Fibroblast of the aortic adventitia (primary cell): ENCODE data around the gene PHACTR2. TPM values are rescaled to one million over a fixed set of nuclear protein-coding genes. Genes with fewer than 3 reads are reported as not detected.

Experiments used
- DNase-seq: peaks from one replicate; pipeline ENCODE4 v3.0.0-alpha.2; 2010; ENCODE audit warnings: low read depth
- H3K4me3 ChIP-seq: 2 replicates; pipeline ENCODE4 v1.5.1; 2011; ENCODE audit warnings: low read depth, mild to moderate bottlenecking, control low read depth, low read length, moderate library complexity
- total RNA-seq: library from RNA; depleted of rRNA; stranded (reverse); fragments of >200 nt; gene quantifications from 2 replicates; pipeline ENCODE4 v1.2.3, GENCODE V29; 2012; ENCODE audit warnings: low replicate concordance
- TF ChIP-seq, protein P1 (sequence below): IDR thresholded peaks from 2 replicates; pipeline ENCODE4 v1.5.1; 2011; ENCODE audit warnings: mild to moderate bottlenecking, low read length, control low read depth, inconsistent platforms; ENCODE audit not compliant: insufficient read depth

Gene PHACTR2
- total RNA-seq, 1 donor: 74.7 TPM

DNA sequence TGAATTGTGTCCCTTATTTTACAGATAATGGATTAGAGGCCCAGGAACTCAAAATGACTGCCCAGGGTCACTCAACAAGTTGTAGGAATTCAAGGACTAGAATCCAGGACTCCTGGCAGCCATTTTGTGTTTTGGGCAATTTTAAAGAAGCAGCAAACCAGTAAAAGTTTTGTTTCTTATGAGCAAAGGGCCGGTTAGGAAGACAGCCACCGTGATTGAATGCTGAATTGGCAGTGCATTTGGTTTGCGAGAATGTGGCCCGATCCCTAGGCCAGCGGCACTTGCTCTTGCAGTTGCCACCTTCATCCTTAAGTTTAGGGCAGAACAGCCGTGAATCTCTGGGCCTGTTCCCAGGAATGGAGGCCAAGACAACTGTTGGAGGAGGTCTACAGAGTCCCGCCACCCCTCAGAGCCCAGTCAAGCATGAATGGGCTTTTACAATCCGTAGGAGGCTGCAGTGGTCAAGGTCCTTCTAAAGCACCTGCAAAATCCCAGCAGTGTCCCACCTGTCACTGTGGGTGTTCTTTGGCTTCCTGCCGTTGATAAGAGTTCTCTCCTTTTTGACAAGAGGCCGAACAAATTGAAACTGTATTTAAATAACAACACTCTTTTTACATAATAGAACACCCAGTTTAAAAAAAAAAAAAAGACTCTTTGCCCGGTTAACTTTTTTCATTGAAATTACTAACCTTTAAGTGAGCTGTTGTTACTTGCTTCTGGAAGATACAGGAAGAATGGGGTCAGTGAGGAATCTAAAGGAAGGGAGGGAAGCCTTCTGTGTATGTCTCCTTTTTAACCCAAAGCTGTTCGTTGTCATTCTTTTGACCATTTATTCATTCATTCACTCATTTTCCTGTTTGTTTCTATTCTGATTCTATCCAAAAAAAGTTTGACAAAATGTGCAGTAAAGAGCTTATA, 68.7 kb downstream of the PHACTR2 start:
- peak; percentile 13 for DNase-seq
- no peak overlapping the region for H3K4me3 ChIP-seq
- TF ChIP-seq, protein P1, sequence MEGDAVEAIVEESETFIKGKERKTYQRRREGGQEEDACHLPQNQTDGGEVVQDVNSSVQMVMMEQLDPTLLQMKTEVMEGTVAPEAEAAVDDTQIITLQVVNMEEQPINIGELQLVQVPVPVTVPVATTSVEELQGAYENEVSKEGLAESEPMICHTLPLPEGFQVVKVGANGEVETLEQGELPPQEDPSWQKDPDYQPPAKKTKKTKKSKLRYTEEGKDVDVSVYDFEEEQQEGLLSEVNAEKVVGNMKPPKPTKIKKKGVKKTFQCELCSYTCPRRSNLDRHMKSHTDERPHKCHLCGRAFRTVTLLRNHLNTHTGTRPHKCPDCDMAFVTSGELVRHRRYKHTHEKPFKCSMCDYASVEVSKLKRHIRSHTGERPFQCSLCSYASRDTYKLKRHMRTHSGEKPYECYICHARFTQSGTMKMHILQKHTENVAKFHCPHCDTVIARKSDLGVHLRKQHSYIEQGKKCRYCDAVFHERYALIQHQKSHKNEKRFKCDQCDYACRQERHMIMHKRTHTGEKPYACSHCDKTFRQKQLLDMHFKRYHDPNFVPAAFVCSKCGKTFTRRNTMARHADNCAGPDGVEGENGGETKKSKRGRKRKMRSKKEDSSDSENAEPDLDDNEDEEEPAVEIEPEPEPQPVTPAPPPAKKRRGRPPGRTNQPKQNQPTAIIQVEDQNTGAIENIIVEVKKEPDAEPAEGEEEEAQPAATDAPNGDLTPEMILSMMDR: no peak

DNA sequence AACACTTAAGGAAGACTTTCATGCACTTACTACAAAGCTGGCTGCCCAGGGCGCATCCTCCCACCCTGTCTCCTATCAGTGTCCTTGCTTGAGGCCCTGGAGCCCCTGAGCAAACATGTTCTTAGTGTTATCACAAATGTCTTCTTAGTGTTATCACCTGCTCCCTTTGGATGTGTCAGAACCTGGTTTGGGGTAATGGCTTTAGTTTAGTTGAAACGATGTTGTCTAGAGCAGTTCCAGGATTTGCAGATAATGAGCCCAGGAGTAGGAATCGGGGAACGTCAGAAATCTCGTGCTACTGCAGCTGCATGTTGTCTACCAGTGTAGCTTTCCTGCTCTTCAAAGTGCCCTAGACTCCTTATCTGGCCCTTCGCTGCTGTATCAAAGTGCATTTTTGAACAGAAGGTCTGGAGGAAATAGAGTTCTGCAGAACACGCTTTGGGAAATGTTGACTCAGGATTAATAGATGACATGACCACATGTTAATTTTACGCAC, 69.6 kb downstream of the PHACTR2 start:
- DNase-seq: no peak
- H3K4me3 ChIP-seq: no peak overlapping the region
- TF ChIP-seq, protein P1: no peak

DNA sequence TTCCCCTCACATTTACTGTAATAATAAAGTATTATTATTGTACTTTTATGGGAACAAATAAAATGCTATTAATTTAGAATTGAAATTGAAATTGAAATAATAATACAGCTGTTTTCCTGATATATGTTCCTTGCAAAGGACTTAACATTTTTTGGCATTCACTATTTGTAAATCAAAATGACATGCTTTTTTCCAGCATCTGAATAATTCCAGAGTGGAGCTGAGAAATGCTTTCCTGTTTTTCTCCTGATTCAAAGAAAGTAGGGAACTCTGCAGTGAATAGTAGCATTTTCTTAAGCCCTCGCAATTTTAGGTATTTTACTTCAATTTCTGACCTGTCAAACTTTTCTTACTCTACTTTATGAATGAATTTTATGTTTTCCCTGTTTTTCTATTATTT, 72.1 kb downstream of the PHACTR2 start:
- no peak overlapping the region for H3K4me3 ChIP-seq
- DNase-seq: no peak
- TF ChIP-seq, protein P1: no peak

DNA sequence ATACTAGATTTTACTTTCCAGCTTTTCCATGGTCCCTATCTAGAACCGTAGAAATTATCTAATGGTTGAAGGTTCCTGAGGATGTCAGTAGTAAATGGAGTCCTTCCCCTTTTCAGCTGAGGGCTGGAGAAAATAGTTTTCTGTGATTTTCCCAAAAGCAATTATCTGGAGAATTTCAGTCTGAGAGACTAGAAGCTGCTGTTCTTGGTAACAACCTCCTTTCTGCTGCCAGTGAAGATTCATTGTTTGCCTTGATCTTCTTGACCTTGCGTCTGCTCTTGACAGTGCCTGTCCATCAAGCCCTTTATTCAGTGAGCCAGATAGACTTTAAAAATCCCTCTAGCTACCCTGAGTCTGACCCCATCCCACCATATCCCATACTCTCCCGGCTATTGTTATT, 73.1 kb downstream of the PHACTR2 start:
- H3K4me3 ChIP-seq: no peak overlapping the region
- no peak for DNase-seq
- TF ChIP-seq, protein P1: no peak

DNA sequence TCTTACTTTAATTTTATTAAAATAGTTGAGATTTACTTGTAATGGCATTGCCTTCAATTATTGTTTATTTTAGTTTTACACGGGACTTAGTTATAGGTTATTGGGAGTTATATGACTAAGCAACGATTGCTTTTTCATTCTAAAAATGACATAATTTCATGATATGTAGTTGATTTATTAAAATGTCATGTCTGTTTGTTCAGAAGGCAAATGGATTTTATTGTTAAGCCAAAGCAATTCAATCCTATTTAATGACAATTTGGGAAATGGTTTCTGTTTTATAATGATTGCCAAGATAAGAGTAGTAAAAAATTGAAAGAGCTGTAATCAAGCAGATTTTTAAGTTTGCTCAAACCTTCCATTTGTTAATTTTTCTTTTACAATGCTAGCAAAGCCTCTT, 74.7 kb downstream of the PHACTR2 start:
- no peak for DNase-seq
- TF ChIP-seq, protein P1: no peak
- H3K4me3 ChIP-seq: no peak overlapping the region

DNA sequence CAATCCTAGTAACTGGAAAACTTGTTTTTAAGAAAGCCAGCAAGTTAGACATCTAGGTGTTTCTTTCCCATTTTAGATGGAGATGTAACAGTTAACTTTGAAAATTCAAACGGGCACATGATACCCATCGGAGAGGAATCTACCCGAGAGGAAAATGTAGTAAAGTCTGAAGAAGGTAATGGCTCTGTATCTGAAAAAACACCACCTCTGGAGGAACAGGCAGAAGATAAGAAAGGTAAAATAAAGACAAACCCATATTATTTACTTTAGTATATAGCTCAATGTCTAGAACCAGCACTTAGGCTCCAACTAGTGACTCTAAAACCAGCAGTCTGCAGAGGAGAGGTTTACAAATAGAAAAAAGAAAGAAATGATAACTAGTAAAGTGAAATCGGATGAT, 75.9 kb downstream of the PHACTR2 start:
- DNase-seq: no peak
- TF ChIP-seq, protein P1: no peak
- H3K4me3 ChIP-seq: no peak overlapping the region
